Testis (tissue), 2 donors: ENCODE results near the gene ZNF605.

Experiments used
- POLR2A ChIP-seq: fragments of 450-650 bp; IDR thresholded peaks from one replicate; pipeline ENCODE4 v1.6.1; 2017; ENCODE audit warnings: antibody characterized with exemption, mild to moderate bottlenecking, moderate library complexity
- TF ChIP-seq, protein P1 (sequence below), 3 experiments: fragments of 450-650 bp in 2 of 3; fragments of 200-600 bp in 1 of 3; sonication (generic) in 1 of 3; IDR thresholded peaks; one replicate each; pipeline ENCODE4 v1.5.1; 2016 to 2019; ENCODE audit warnings: antibody characterized with exemption in 3 of 3, mild to moderate bottlenecking in 2 of 3, moderate library complexity in 1 of 3

DNA sequence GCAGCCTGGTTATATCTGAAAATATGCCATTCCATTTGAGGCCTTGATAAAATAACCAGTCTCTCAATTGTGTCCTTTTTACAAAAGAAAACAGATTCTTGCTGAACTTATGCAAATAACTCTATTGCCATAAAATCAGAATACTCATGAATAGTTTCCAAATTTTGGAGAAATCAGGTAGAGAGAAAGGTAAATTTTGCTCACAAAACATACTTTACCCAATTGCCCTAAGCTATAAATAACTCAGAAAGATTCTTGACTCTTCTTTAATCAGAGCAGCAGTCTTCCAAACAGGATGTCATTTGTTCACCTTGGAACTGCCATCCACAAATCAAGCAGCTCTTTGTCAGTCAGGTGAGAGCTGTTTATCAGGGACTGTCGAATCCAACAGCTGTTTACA is 42.6 kb upstream of the ZNF605 start:
- no peak for TF ChIP-seq POLR2A
- TF ChIP-seq, protein P1, sequence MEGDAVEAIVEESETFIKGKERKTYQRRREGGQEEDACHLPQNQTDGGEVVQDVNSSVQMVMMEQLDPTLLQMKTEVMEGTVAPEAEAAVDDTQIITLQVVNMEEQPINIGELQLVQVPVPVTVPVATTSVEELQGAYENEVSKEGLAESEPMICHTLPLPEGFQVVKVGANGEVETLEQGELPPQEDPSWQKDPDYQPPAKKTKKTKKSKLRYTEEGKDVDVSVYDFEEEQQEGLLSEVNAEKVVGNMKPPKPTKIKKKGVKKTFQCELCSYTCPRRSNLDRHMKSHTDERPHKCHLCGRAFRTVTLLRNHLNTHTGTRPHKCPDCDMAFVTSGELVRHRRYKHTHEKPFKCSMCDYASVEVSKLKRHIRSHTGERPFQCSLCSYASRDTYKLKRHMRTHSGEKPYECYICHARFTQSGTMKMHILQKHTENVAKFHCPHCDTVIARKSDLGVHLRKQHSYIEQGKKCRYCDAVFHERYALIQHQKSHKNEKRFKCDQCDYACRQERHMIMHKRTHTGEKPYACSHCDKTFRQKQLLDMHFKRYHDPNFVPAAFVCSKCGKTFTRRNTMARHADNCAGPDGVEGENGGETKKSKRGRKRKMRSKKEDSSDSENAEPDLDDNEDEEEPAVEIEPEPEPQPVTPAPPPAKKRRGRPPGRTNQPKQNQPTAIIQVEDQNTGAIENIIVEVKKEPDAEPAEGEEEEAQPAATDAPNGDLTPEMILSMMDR (IDR thresholded peaks at IDR 0.05) = no peak
